Fibroblast of the aortic adventitia (primary cell): ENCODE results near the gene EFR3B. TPM values are rescaled to one million over a fixed set of nuclear protein-coding genes. Genes with fewer than 3 reads are reported as not detected.

Source experiments
- DNase-seq: peaks from one replicate; pipeline ENCODE4 v3.0.0-alpha.2; 2010; ENCODE audit warnings: low read depth
- H3K4me3 ChIP-seq: 2 replicates; pipeline ENCODE4 v1.5.1; 2011; ENCODE audit warnings: low read depth, mild to moderate bottlenecking, control low read depth, low read length, moderate library complexity
- CTCF ChIP-seq: IDR thresholded peaks from 2 replicates; pipeline ENCODE4 v1.5.1; 2011; ENCODE audit warnings: mild to moderate bottlenecking, low read length, control low read depth, inconsistent platforms; ENCODE audit not compliant: insufficient read depth
- total RNA-seq: library from RNA; depleted of rRNA; stranded (reverse); fragments of >200 nt; gene quantifications from 2 replicates; pipeline ENCODE4 v1.2.3, GENCODE V29; 2012; ENCODE audit warnings: low replicate concordance

The EFR3B gene
- total RNA-seq, 1 donor = 0.99 TPM

- no peak for TF ChIP-seq CTCF
- DNase-seq = no peak
- H3K4me3 ChIP-seq = no peak overlapping the region
These were observed 40.2 kb downstream of the EFR3B start for GRCh38 chr2:25082002-25082622.

GRCh38 chr2:25085761-25086560 is 44.1 kb downstream of the EFR3B start:
- TF ChIP-seq CTCF = no peak

GRCh38 chr2:25088817-25089516 is 47.1 kb downstream of the EFR3B start:
- no peak overlapping the region for H3K4me3 ChIP-seq
- DNase-seq = no peak
- no peak for TF ChIP-seq CTCF

More at GRCh38 chr2:25085761-25086560, 44.1 kb downstream of the EFR3B start:
- H3K4me3 ChIP-seq = no peak overlapping the region
- no peak for DNase-seq

- TF ChIP-seq CTCF = no peak
- no peak overlapping the region for H3K4me3 ChIP-seq
- no peak for DNase-seq
These were observed 47.9 kb downstream of the EFR3B start for GRCh38 chr2:25089605-25090315.

GRCh38 chr2:25090801-25091200 is 48.9 kb downstream of the EFR3B start:
- TF ChIP-seq CTCF = no peak
- no peak for DNase-seq
- H3K4me3 ChIP-seq = no peak overlapping the region

GRCh38 chr2:25091265-25091664 is 49.4 kb downstream of the EFR3B start:
- H3K4me3 ChIP-seq = no peak overlapping the region
- TF ChIP-seq CTCF = no peak
- no peak for DNase-seq
